Measurements from ENCODE around the gene PCSK9.

DNA sequence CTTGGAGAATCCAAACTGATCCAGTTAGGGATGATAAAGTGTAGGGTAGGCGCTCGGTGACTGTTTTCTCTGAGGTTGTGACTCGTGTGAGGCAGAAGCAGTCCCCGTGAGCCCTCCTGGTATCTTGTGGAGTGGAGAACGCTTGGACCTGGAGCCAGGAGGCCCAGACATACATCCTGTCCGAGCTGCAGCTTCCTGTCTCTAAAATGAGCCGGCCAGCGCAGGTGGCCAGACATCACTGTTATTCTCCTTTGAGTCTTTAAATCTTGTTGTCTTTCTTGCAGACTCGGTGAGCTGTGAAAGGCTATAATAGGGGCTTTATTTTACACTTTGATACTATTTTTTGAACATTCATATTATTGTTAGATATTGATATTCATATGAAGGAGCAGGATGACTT is 12.3 kb downstream of the PCSK9 start:
- TF ChIP-seq PCBP2 (IDR thresholded peaks at IDR 0.05; ENCODE audit: low read depth, low read length, poor library complexity, severe bottlenecking), result no peak
- TF ChIP-seq ILF3 (IDR thresholded peaks at IDR 0.05; ENCODE audit: borderline replicate concordance), result no peak
- TF ChIP-seq, protein P1, sequence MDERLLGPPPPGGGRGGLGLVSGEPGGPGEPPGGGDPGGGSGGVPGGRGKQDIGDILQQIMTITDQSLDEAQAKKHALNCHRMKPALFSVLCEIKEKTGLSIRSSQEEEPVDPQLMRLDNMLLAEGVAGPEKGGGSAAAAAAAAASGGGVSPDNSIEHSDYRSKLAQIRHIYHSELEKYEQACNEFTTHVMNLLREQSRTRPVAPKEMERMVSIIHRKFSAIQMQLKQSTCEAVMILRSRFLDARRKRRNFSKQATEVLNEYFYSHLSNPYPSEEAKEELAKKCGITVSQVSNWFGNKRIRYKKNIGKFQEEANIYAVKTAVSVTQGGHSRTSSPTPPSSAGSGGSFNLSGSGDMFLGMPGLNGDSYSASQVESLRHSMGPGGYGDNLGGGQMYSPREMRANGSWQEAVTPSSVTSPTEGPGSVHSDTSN (CRISPR knock-in tag; IDR thresholded peaks at IDR 0.05; ENCODE audit: low read depth), result no peak
- TF ChIP-seq, protein P1 (tag; conservative IDR thresholded peaks at IDR 0.05; ENCODE audit: low read depth), result no peak
- TF ChIP-seq, protein P2, sequence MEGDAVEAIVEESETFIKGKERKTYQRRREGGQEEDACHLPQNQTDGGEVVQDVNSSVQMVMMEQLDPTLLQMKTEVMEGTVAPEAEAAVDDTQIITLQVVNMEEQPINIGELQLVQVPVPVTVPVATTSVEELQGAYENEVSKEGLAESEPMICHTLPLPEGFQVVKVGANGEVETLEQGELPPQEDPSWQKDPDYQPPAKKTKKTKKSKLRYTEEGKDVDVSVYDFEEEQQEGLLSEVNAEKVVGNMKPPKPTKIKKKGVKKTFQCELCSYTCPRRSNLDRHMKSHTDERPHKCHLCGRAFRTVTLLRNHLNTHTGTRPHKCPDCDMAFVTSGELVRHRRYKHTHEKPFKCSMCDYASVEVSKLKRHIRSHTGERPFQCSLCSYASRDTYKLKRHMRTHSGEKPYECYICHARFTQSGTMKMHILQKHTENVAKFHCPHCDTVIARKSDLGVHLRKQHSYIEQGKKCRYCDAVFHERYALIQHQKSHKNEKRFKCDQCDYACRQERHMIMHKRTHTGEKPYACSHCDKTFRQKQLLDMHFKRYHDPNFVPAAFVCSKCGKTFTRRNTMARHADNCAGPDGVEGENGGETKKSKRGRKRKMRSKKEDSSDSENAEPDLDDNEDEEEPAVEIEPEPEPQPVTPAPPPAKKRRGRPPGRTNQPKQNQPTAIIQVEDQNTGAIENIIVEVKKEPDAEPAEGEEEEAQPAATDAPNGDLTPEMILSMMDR (IDR thresholded peaks at IDR 0.05 in 2 of 3, conservative IDR thresholded peaks at IDR 0.05 in 1 of 3; ENCODE audit: insufficient read depth in 2 of 3, low read depth in 1 of 3, low read length in 3 of 3), result no peak
- TF ChIP-seq EP400 (IDR thresholded peaks at IDR 0.05), result no peak
- no peak for TF ChIP-seq MXD1 (CRISPR knock-in tag; IDR thresholded peaks at IDR 0.05; ENCODE audit: borderline replicate concordance, poor library complexity, severe bottlenecking)
- TF ChIP-seq CEBPB (tag; IDR thresholded peaks at IDR 0.05), result no peak
